Activated CD4-positive, alpha-beta memory T cell treated with anti-CD3 and anti-CD28 coated beads, Interleukin-2, amount 10 ng/mL, durations not matched to agents 7 days and 5 days (primary cell): ENCODE results near the gene MARCHF3. TPM values are rescaled to one million over a fixed set of nuclear protein-coding genes. Genes with fewer than 3 reads are reported as not detected.

ENCODE experiments used
- CTCF ChIA-PET: fragments of 350-600 bp; sonication (Branson Sonifier 250); formaldehyde crosslinking; loops from one replicate; lab custom pipeline; 2021; ENCODE audit warnings: antibody characterized with exemption, inconsistent platforms; lab: Charles Lee
- POLR2A ChIA-PET: fragments of 350-600 bp; sonication (Branson Sonifier 250); formaldehyde crosslinking; loops from one replicate; lab custom pipeline; 2021; ENCODE audit warnings: antibody characterized with exemption; lab: Charles Lee
- DNase-seq: peaks from one replicate; pipeline ENCODE4 v3.0.0-alpha.2; 2020
- H3K27ac Mint-ChIP-seq: one replicate; pipeline ENCODE4 v1.8.0; 2021; ENCODE audit warnings: mild to moderate bottlenecking, mixed read lengths
- H3K27me3 Mint-ChIP-seq: one replicate; pipeline ENCODE4 v1.8.0; 2021; ENCODE audit warnings: mixed read lengths
- H3K36me3 Mint-ChIP-seq: one replicate; pipeline ENCODE4 v1.8.0; 2021; ENCODE audit warnings: low read depth, mixed read lengths
- H3K4me1 Mint-ChIP-seq: one replicate; pipeline ENCODE4 v1.8.0; 2021; ENCODE audit warnings: mixed read lengths
- H3K4me3 Mint-ChIP-seq: one replicate; pipeline ENCODE4 v1.8.0; 2021; ENCODE audit warnings: mild to moderate bottlenecking, mixed read lengths
- H3K9me3 Mint-ChIP-seq: one replicate; pipeline ENCODE4 v1.8.0; 2021; ENCODE audit warnings: mixed read lengths
- total RNA-seq, 2 experiments: library from RNA; stranded (reverse); gene quantifications; one replicate each; pipeline ENCODE4 v1.2.3, GENCODE V29; 2021

Gene MARCHF3
- total RNA-seq, 2 experiments from 2014 or later, result 0.68 to 0.70 TPM

DNA sequence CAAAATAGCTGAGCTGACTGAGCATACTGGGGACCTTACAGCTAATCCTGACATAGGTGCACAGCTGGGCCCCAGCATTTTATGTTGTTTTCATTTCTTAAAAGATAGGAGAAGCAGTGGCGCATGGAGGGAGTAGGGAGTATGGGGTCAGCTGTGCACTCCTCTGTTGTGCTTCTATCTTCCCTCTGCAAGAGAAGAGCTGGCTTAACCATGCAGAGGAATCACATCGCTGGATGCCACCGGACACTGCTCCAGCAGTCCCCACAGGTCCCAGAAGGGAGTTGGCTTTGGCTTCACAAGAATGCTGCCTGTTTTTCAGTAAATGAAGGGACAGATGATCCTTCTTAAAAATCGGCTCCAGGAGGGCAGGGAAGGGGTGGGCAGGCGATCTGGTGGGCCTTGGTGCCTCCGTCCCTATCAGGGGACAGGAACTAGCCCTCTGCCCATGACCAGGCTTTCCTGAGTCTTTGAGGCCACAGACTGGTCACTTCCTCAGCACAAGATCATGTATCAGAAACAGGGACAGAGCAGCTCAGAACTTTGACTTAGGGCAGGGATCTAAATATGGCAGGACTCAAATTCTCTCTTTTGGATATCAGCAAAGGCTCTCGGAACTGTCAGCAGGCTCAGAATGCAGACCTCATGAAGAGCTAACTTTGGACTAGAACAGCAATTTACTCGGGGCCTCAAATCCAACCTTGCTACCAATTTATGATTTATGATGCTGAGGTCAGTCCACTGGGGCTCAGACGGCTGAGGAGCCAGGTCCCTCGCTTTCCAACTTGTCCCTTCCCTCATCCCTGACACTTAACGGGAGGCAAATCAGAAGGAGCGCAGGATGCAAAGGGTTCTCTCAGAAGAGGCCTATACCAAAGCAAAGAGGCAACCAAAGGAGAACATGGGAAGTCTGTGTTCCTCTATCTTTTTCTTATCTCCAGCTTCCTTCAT, 47.2 kb downstream of the MARCHF3 start:
- Mint-ChIP-seq H3K36me3 (no peaks in the 10 kb centered on the region), H3K4me3 (no peak overlapping the region), H3K27me3 (no peaks in the 10 kb centered on the region), H3K27ac (no peak overlapping the region), H3K4me1 (peaks cover 8% of the 10 kb centered on the region), H3K9me3 (no peaks in the 10 kb centered on the region)
- ChIA-PET CTCF (no interaction called here), POLR2A (no interaction called here)
- no peak for DNase-seq

DNA sequence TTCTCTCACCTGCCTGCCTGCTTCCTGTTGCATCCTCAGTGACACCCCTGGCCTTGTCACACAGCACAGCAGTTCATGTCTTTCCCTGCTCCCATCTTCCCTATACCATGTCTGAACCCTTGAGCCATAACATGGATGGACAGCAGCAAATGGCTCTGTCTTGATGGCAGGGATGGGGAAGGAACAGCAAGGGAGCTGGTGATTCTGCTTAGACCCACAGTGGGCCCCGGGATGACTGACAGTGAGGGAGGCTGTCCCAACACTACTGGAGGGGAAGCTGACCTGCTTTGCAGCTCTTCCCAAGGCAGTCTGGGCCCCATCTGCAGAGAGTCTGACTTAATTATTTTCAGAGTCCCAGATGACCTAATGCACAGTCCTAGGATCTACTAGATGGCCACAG, 48.2 kb downstream of the MARCHF3 start:
- H3K9me3 Mint-ChIP-seq, result no peaks in the 10 kb centered on the region
- DNase-seq, result no peak
- H3K27me3 Mint-ChIP-seq, result no peaks in the 10 kb centered on the region
- no peaks in the 10 kb centered on the region for H3K36me3 Mint-ChIP-seq
- H3K27ac Mint-ChIP-seq, result no peak overlapping the region
- no peaks in the 10 kb centered on the region for H3K4me1 Mint-ChIP-seq
- H3K4me3 Mint-ChIP-seq, result no peak overlapping the region
- ChIA-PET POLR2A (no interaction called here), CTCF (no interaction called here)

- no peak for DNase-seq
- CTCF ChIA-PET, result no interaction called here
- POLR2A ChIA-PET, result no interaction called here
Observed at GRCh38 chr5:126981701-126982100, 48.7 kb downstream of the MARCHF3 start.

DNA sequence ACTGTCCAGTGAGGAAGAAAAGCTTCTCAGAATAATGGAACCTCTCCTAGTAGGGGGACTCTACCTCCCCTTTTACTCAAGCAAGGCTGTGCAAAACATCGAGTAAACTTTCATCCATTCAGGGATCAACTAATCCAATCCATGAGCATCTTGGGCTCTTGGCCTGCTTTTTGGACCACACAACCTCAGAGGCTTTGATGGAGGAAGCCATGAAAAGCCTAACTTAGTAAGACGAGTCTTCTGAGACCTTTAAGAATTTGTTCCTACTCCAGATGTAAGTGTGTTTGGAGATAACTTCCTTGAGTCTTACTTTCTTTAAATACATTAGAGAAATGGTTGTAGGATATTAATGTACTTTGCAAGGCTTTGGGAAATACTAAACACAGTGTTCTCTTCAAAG, 49.1 kb downstream of the MARCHF3 start:
- POLR2A ChIA-PET, result no interaction called here
- CTCF ChIA-PET, result no interaction called here
- no peaks in the 10 kb centered on the region for H3K27me3 Mint-ChIP-seq
- DNase-seq, result no peak
- no peaks in the 10 kb centered on the region for H3K4me1 Mint-ChIP-seq
- no peak overlapping the region for H3K27ac Mint-ChIP-seq
- H3K4me3 Mint-ChIP-seq, result no peak overlapping the region
- H3K36me3 Mint-ChIP-seq, result no peaks in the 10 kb centered on the region
- no peaks in the 10 kb centered on the region for H3K9me3 Mint-ChIP-seq

More at GRCh38 chr5:126981701-126982100, 48.7 kb downstream of the MARCHF3 start:
- Mint-ChIP-seq H3K4me3 (no peak overlapping the region), H3K27ac (no peak overlapping the region), H3K4me1 (no peaks in the 10 kb centered on the region), H3K36me3 (no peaks in the 10 kb centered on the region), H3K27me3 (no peaks in the 10 kb centered on the region), H3K9me3 (no peaks in the 10 kb centered on the region)

DNA sequence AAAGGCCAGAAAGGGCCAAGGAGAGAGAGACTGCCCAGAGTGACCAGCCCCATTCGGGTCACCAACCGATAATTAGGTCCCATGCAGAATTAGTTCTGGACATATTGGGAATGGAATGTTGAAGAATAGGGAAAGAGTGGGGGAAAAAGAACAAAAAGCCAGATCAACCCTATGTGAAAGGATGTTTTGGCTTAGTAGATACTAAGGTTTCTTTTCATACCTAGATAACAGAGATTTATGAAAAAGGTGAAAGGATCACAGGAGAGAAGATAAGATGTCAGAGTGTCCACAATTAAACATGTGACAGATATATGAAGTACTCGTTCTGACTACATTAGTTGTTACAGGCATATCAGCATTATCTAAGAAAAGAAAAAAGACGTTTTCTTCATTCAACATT, 52.1 kb downstream of the MARCHF3 start:
- H3K27ac Mint-ChIP-seq, result no peak overlapping the region
- H3K4me3 Mint-ChIP-seq, result no peak overlapping the region
- DNase-seq, result no peak
- H3K4me1 Mint-ChIP-seq, result no peaks in the 10 kb centered on the region
- POLR2A ChIA-PET, result no interaction called here
- CTCF ChIA-PET, result interaction anchor here (1.3 kb wide), 1 partner anchor 8 kb away, joined by 3 read pairs; no protein-coding TSS in a partner anchor
- no peaks in the 10 kb centered on the region for H3K36me3 Mint-ChIP-seq
- no peaks in the 10 kb centered on the region for H3K9me3 Mint-ChIP-seq
- H3K27me3 Mint-ChIP-seq, result no peaks in the 10 kb centered on the region

- no peak overlapping the region for H3K4me3 Mint-ChIP-seq
- no peaks in the 10 kb centered on the region for H3K27me3 Mint-ChIP-seq
- POLR2A ChIA-PET, result no interaction called here
- no peaks in the 10 kb centered on the region for H3K9me3 Mint-ChIP-seq
- H3K36me3 Mint-ChIP-seq, result no peaks in the 10 kb centered on the region
- CTCF ChIA-PET, result no interaction called here
- no peak for DNase-seq
- H3K4me1 Mint-ChIP-seq, result peaks cover 14% of the 10 kb centered on the region
- no peak overlapping the region for H3K27ac Mint-ChIP-seq
Observed at GRCh38 chr5:126976520-126977172, 53.7 kb downstream of the MARCHF3 start.

GRCh38 chr5:126975796-126976195, 54.6 kb downstream of the MARCHF3 start:
- H3K27ac Mint-ChIP-seq, result no peak overlapping the region
- no peaks in the 10 kb centered on the region for H3K9me3 Mint-ChIP-seq
- no peak overlapping the region for H3K4me3 Mint-ChIP-seq
- no peaks in the 10 kb centered on the region for H3K36me3 Mint-ChIP-seq
- no peak for DNase-seq
- H3K27me3 Mint-ChIP-seq, result no peaks in the 10 kb centered on the region
- peaks cover 17% of the 10 kb centered on the region for H3K4me1 Mint-ChIP-seq
- CTCF ChIA-PET, result no interaction called here
- POLR2A ChIA-PET, result no interaction called here

DNA sequence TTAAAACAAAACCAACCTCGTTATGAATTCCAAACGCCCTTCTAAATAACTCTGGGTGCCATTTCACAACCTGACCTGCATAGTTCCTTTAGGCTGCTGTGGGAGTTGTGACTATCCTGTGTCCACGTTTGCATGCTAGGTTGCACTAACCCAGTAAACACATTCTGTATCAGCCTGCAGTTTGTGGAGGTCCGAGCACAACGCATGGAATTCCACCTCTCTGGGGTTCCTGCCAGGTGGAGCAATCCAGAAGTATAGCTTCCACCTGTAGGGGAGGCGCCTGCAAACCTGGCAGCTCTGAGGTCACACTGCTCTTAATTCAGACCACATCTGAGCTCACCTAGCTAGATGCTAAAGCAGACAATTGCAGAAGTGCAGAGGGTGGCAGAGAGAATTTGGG, 57.2 kb downstream of the MARCHF3 start:
- Mint-ChIP-seq H3K4me3 (no peak overlapping the region), H3K27me3 (no peaks in the 10 kb centered on the region), H3K4me1 (peaks cover 17% of the 10 kb centered on the region), H3K36me3 (no peaks in the 10 kb centered on the region), H3K27ac (no peak overlapping the region), H3K9me3 (no peaks in the 10 kb centered on the region)
- DNase-seq, result no peak
- POLR2A ChIA-PET, result no interaction called here
- CTCF ChIA-PET, result no interaction called here

DNA sequence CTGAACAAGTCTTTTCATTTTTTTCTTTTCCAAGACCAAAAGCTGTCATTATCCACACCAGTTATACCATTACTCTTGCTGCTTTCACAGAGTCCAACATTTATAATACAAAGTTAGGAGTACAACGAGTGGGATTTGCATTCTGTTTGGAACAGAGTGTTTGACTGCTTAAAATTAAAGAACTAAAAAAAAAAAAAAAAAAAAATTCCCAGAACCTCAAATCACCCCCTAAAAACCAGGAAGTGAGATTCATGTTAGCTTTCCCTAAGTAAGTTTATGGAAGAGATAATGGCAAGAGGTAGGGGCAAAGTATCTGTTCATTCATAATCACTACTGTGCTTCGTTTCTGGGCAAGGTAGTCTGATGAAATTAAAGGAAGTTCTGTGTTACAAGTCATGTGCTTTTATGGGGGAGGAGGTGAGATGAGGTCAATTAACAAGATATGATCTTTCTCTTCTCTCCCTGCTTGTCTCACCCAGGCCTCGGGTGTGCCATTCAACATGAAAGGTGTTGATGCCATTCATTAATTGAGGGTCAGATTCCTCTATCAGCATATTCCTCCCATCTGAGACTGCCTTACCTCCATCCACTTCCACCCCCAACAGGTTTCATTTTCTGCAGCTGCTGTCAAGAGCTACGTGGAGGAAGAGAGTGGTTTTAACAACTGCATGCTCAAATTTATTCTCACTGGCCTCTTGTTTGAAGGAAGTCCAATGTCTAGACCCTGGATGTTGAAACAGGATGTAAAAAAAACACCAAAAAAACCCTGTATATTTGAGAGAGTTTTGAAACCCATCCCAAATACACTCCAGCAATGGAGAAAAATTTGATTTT, 58.1 kb downstream of the MARCHF3 start:
- Mint-ChIP-seq H3K36me3 (no peaks in the 10 kb centered on the region), H3K9me3 (no peaks in the 10 kb centered on the region), H3K27me3 (no peaks in the 10 kb centered on the region), H3K27ac (peak overlapping the region; percentile 75), H3K4me3 (peak overlapping the region; percentile 38), H3K4me1 (peaks cover 17% of the 10 kb centered on the region)
- CTCF ChIA-PET, result no interaction called here
- POLR2A ChIA-PET, result interaction anchor here (0.6 kb wide), 1 partner anchor 161 kb away, joined by 3 read pairs; no protein-coding TSS in a partner anchor
- DNase-seq, result peak; percentile 26

DNA sequence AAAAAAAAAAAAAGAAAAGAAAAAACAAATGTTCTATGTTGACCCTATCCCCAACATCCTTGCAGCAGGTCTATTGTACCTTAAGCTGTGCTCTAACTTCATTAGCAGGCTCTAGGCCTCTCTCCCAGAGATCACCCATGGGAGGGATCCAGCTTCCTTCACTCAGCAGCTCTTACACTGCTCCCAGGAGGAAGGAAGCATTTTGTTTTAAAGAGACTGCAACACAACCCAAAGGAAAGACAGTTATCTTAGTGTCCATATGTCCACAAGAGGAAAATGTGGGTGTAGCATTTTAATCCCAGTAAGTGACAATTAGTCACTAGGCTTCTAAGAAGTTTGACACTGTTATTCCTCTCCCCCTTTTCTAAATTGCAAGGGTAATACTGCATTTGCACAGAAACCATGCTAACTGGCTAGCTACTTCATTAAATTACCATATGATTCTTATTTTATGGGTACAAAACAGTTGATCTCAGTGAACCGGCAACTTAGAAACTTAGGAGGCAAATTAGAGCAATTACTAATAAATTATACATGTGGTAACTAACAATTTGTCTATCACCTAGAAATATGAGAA, 58.8 kb downstream of the MARCHF3 start:
- Mint-ChIP-seq H3K9me3 (no peaks in the 10 kb centered on the region), H3K4me3 (no peak overlapping the region), H3K27me3 (no peaks in the 10 kb centered on the region), H3K36me3 (no peaks in the 10 kb centered on the region), H3K4me1 (peaks cover 17% of the 10 kb centered on the region), H3K27ac (no peak overlapping the region)
- POLR2A ChIA-PET, result no interaction called here
- CTCF ChIA-PET, result interaction anchor here (0.6 kb wide), 1 partner anchor 93 kb away, joined by 3 read pairs; no protein-coding TSS in a partner anchor
- no peak for DNase-seq

GRCh38 chr5:126970517-126971017, 59.8 kb downstream of the MARCHF3 start:
- ChIA-PET CTCF (no interaction called here), POLR2A (no interaction called here)
- Mint-ChIP-seq H3K27ac (no peak overlapping the region), H3K27me3 (peaks cover 2% of the 10 kb centered on the region), H3K36me3 (no peaks in the 10 kb centered on the region), H3K9me3 (no peaks in the 10 kb centered on the region), H3K4me3 (no peak overlapping the region), H3K4me1 (peaks cover 17% of the 10 kb centered on the region)
- no peak for DNase-seq

GRCh38 chr5:126969548-126969947, 60.8 kb downstream of the MARCHF3 start:
- Mint-ChIP-seq H3K4me3 (no peak overlapping the region), H3K9me3 (no peaks in the 10 kb centered on the region), H3K36me3 (no peaks in the 10 kb centered on the region), H3K27ac (no peak overlapping the region), H3K4me1 (peaks cover 17% of the 10 kb centered on the region), H3K27me3 (peaks cover 2% of the 10 kb centered on the region)
- no peak for DNase-seq
- ChIA-PET CTCF (no interaction called here), POLR2A (no interaction called here)
